KOPT-K1 (cell line): Measurements from ENCODE around the gene MYO10.
"Not testable (repeated sequence)": the region's sequence is repeated elsewhere in the genome, so short reads cannot be mapped to it uniquely, and the experiment has no call there.

Experiments
- H3K27ac ChIP-seq: fragments of 200-600 bp; sonication (generic); 2 replicates; pipeline ENCODE4 v1.5.1; 2016; ENCODE audit warnings: antibody characterized with exemption, mild to moderate bottlenecking, low read depth, low read length; ENCODE audit not compliant: poor library complexity, severe bottlenecking
- H3K36me3 ChIP-seq: fragments of 200-600 bp; sonication (generic); 2 replicates; pipeline ENCODE4 v1.5.1; 2017; ENCODE audit warnings: antibody characterized with exemption, mild to moderate bottlenecking, low read length, moderate library complexity; ENCODE audit not compliant: insufficient read depth
- H3K9me3 ChIP-seq: fragments of 200-600 bp; sonication (generic); 2 replicates; pipeline ENCODE4 v1.5.1; 2017; ENCODE audit warnings: antibody characterized with exemption, low read length, mild to moderate bottlenecking; ENCODE audit not compliant: insufficient read depth, poor library complexity, severe bottlenecking

Gene MYO10

GRCh38 chr5:16768184-16768583 is 167.9 kb downstream of the MYO10 start:
- Histone ChIP-seq H3K36me3 (no peaks in the 10 kb centered on the region), H3K9me3 (no peaks in the 10 kb centered on the region), H3K27ac (no peak overlapping the region)

- no peaks in the 10 kb centered on the region for H3K9me3 ChIP-seq
- no peaks in the 10 kb centered on the region for H3K36me3 ChIP-seq
- no peak overlapping the region for H3K27ac ChIP-seq
Observed at GRCh38 chr5:16763211-16763610, 172.9 kb downstream of the MYO10 start.

- Histone ChIP-seq H3K27ac (peak overlapping the region; percentile 61), H3K36me3 (no peaks in the 10 kb centered on the region), H3K9me3 (no peaks in the 10 kb centered on the region)
Observed at GRCh38 chr5:16759147-16759773, 176.8 kb downstream of the MYO10 start.

GRCh38 chr5:16757989-16758501 is 178.0 kb downstream of the MYO10 start:
- H3K9me3 ChIP-seq = no peaks in the 10 kb centered on the region
- H3K36me3 ChIP-seq = no peaks in the 10 kb centered on the region
- no peak overlapping the region for H3K27ac ChIP-seq

- not testable (repeated sequence) for H3K27ac ChIP-seq, H3K9me3 ChIP-seq, H3K36me3 ChIP-seq
Observed at GRCh38 chr5:16757577-16757976, 178.5 kb downstream of the MYO10 start.

GRCh38 chr5:16757146-16757545 is 178.9 kb downstream of the MYO10 start:
- no peak overlapping the region for H3K27ac ChIP-seq
- no peaks in the 10 kb centered on the region for H3K36me3 ChIP-seq
- no peaks in the 10 kb centered on the region for H3K9me3 ChIP-seq

- Histone ChIP-seq H3K27ac (no peak overlapping the region), H3K36me3 (no peaks in the 10 kb centered on the region), H3K9me3 (no peaks in the 10 kb centered on the region)
Observed at GRCh38 chr5:16756692-16757091, 179.4 kb downstream of the MYO10 start.

GRCh38 chr5:16755641-16756040 is 180.4 kb downstream of the MYO10 start:
- no peaks in the 10 kb centered on the region for H3K9me3 ChIP-seq
- no peaks in the 10 kb centered on the region for H3K36me3 ChIP-seq
- H3K27ac ChIP-seq = no peak overlapping the region

- Histone ChIP-seq H3K36me3 (no peaks in the 10 kb centered on the region), H3K27ac (no peak overlapping the region), H3K9me3 (no peaks in the 10 kb centered on the region)
Observed at GRCh38 chr5:16754601-16755000, 181.5 kb downstream of the MYO10 start.

- Histone ChIP-seq H3K36me3 (no peaks in the 10 kb centered on the region), H3K9me3 (no peaks in the 10 kb centered on the region), H3K27ac (no peak overlapping the region)
Observed at GRCh38 chr5:16754086-16754485, 182.0 kb downstream of the MYO10 start.

- Histone ChIP-seq H3K9me3 (no peaks in the 10 kb centered on the region), H3K27ac (no peak overlapping the region), H3K36me3 (no peaks in the 10 kb centered on the region)
Observed at GRCh38 chr5:16750445-16750844, 185.6 kb downstream of the MYO10 start.

GRCh38 chr5:16749626-16750025 is 186.5 kb downstream of the MYO10 start:
- H3K36me3 ChIP-seq = no peaks in the 10 kb centered on the region
- no peaks in the 10 kb centered on the region for H3K9me3 ChIP-seq
- no peak overlapping the region for H3K27ac ChIP-seq

GRCh38 chr5:16744164-16744880 is 191.8 kb downstream of the MYO10 start:
- no peaks in the 10 kb centered on the region for H3K9me3 ChIP-seq
- H3K36me3 ChIP-seq = no peaks in the 10 kb centered on the region
- H3K27ac ChIP-seq = no peak overlapping the region

GRCh38 chr5:16742938-16743337 is 193.2 kb downstream of the MYO10 start:
- no peaks in the 10 kb centered on the region for H3K36me3 ChIP-seq
- H3K9me3 ChIP-seq = no peaks in the 10 kb centered on the region
- H3K27ac ChIP-seq = no peak overlapping the region

GRCh38 chr5:16740811-16741392 is 195.2 kb downstream of the MYO10 start:
- Histone ChIP-seq H3K36me3 (no peaks in the 10 kb centered on the region), H3K27ac (no peak overlapping the region), H3K9me3 (no peaks in the 10 kb centered on the region)
